ENCODE data around the gene PIWIL1.

GRCh38 chr12:130371296-130371695, 33.6 kb downstream of the PIWIL1 start:
- TF ChIP-seq EZH2phosphoT487 (IDR thresholded peaks at IDR 0.05; ENCODE audit: unreplicated experiment) (no peak), CTCF (conservative IDR thresholded peaks at IDR 0.05; ENCODE audit: low read depth in 2 of 2) (no peak), JUNB (IDR thresholded peaks at IDR 0.05; ENCODE audit: unreplicated experiment) (no peak), EZH2 (IDR thresholded peaks at IDR 0.05; ENCODE audit: low read depth, unreplicated experiment) (no peak), REST (IDR thresholded peaks at IDR 0.05; ENCODE audit: unreplicated experiment) (no peak), POLR2AphosphoS5 (IDR thresholded peaks at IDR 0.05; ENCODE audit: low read depth) (no peak)
